ENCODE measurements around the gene NFIB. TPM values are rescaled to one million over a fixed set of nuclear protein-coding genes. Genes with fewer than 3 reads are reported as not detected.

NFIB gene
- total RNA-seq, 4 donors from 2014 or later: 24.0 to 40.9 (median 30.6) TPM

- intact Hi-C loops (cut with DNase I; ENCODE audit: low total_unique reads) (loop anchor here (5.0 kb wide), 2 partner anchors 35 to 60 kb away; no protein-coding TSS in a partner anchor), in situ Hi-C loops (cut with MboI; ENCODE audit: low sequenced_read_pairs in 4 of 4) (loop anchor here in 1 of 4 donors (25.0 kb wide), 1 partner anchor 300 kb away; no protein-coding TSS in a partner anchor)
- Histone ChIP-seq H3K4me1 (peaks cover 33 to 41% of the 10 kb centered on the region in 2 donors), H3K27ac (peak overlapping the region; percentile 92 to 99 (median 98)), H3K36me3 (no peaks in the 10 kb centered on the region), H3K4me3 (peak overlapping the region; percentile 81 to 91 (median 86)), H3K9me3 (no peaks in the 10 kb centered on the region), H3K27me3 (no peaks in the 10 kb centered on the region)
- DNase-seq (no peak), ATAC-seq (no peak)
- TF ChIP-seq POLR2A (IDR thresholded peaks at IDR 0.05): no peak
- TF ChIP-seq CTCF (IDR thresholded peaks at IDR 0.05 in 4 of 5, conservative IDR thresholded peaks at IDR 0.05 in 1 of 5): no peak
Observed at GRCh38 chr9:14311956-14312685, 1.8 kb downstream of the NFIB start.

GRCh38 chr9:14311171-14311949, 2.6 kb downstream of the NFIB start:
- TF ChIP-seq CTCF (IDR thresholded peaks at IDR 0.05 in 4 of 5, conservative IDR thresholded peaks at IDR 0.05 in 1 of 5) (no peak), POLR2A (IDR thresholded peaks at IDR 0.05) (no peak)
- H3K4me3 ChIP-seq: peak overlapping the region; percentile 81 to 91 (median 86)
- in situ Hi-C loops (cut with MboI; ENCODE audit: low sequenced_read_pairs in 4 of 4) (loop anchor here in 1 of 4 donors (25.0 kb wide), 1 partner anchor 299 kb away; no protein-coding TSS in a partner anchor), intact Hi-C loops (cut with DNase I; ENCODE audit: low total_unique reads) (loop anchor here (5.0 kb wide), 2 partner anchors 36 to 59 kb away; no protein-coding TSS in a partner anchor)
- peak overlapping the region; percentile 92 to 99 (median 98) for H3K27ac ChIP-seq
- no peaks in the 10 kb centered on the region for H3K36me3 ChIP-seq
- H3K9me3 ChIP-seq: no peaks in the 10 kb centered on the region
- no peaks in the 10 kb centered on the region for H3K27me3 ChIP-seq
- no peak for ATAC-seq
- DNase-seq: no peak
- H3K4me1 ChIP-seq: peaks cover 29 to 38% of the 10 kb centered on the region in 2 donors

- no peak for ATAC-seq
- TF ChIP-seq CTCF (IDR thresholded peaks at IDR 0.05 in 4 of 5, conservative IDR thresholded peaks at IDR 0.05 in 1 of 5) (no peak), POLR2A (IDR thresholded peaks at IDR 0.05) (no peak)
- H3K27me3 ChIP-seq: no peaks in the 10 kb centered on the region
- H3K4me3 ChIP-seq: peak overlapping the region; percentile 81 to 91 (median 86)
- no peaks in the 10 kb centered on the region for H3K9me3 ChIP-seq
- H3K4me1 ChIP-seq: peaks cover 37 to 47% of the 10 kb centered on the region in 2 donors
- H3K36me3 ChIP-seq: no peaks in the 10 kb centered on the region
- peak overlapping the region; percentile 92 to 99 (median 98) for H3K27ac ChIP-seq
- intact Hi-C loops (cut with DNase I; ENCODE audit: low total_unique reads): loop anchor here (5.0 kb wide), 2 partner anchors 37 to 58 kb away; no protein-coding TSS in a partner anchor
- DNase-seq: no peak
- in situ Hi-C loops (cut with MboI; ENCODE audit: low sequenced_read_pairs in 4 of 4): loop anchor here in 1 of 4 donors (25.0 kb wide), 1 partner anchor 298 kb away; no protein-coding TSS in a partner anchor
Observed at GRCh38 chr9:14310311-14310710, 3.6 kb downstream of the NFIB start.

GRCh38 chr9:14309403-14309802, 4.5 kb downstream of the NFIB start:
- peak overlapping the region; percentile 81 to 91 (median 86) for H3K4me3 ChIP-seq
- intact Hi-C loops (cut with DNase I; ENCODE audit: low total_unique reads) (loop anchor here (5.0 kb wide), 1 partner anchor 112 kb away; no protein-coding TSS in a partner anchor), in situ Hi-C loops (cut with MboI; ENCODE audit: low sequenced_read_pairs in 4 of 4) (loop anchor here in 2 of 4 donors (10.0 to 25.0 kb wide), 2 partner anchors 55 to 297 kb away; no protein-coding TSS in a partner anchor)
- ATAC-seq (no peak), DNase-seq (no peak)
- TF ChIP-seq POLR2A (IDR thresholded peaks at IDR 0.05) (no peak), CTCF (IDR thresholded peaks at IDR 0.05 in 4 of 5, conservative IDR thresholded peaks at IDR 0.05 in 1 of 5) (no peak)
- peaks cover 45 to 56% of the 10 kb centered on the region in 2 donors for H3K4me1 ChIP-seq
- H3K27me3 ChIP-seq: no peaks in the 10 kb centered on the region
- no peaks in the 10 kb centered on the region for H3K36me3 ChIP-seq
- H3K27ac ChIP-seq: peak overlapping the region; percentile 92 to 99 (median 98)
- H3K9me3 ChIP-seq: no peaks in the 10 kb centered on the region
